Measurements from ENCODE around the gene CDCA7L.

GRCh38 chr7:21946222-21946709 lies 567 bp upstream of the CDCA7L start:
- TF ChIP-seq SUZ12 (IDR thresholded peaks at IDR 0.05) (no peak), FOXK2 (IDR thresholded peaks at IDR 0.05) (no peak)

Measured in HEK293T (cell line).